ENCODE data around the gene ZNF385A. TPM values are rescaled to one million over a fixed set of nuclear protein-coding genes. Genes with fewer than 3 reads are reported as not detected.

Gene ZNF385A
- total and polyA plus RNA-seq, 2 of the 8 experiments (the other 6 are each of a cell fraction or from before 2014, with no cell fraction given) = 5.2 to 14.3 TPM

GRCh38 chr12:54421879-54422250 lies 37.3 kb upstream of the ZNF385A start:
- Histone ChIP-seq H2BK12ac (ENCODE audit: low read depth, low read length) (no peak overlapping the region), H3K9ac (replicated peaks in 1 of 4; ENCODE audit: extremely low read depth in 1 of 4, low read depth in 3 of 4, low read length in 3 of 4) (no peak overlapping the region), H4K20me1 (replicated peaks in 1 of 2; ENCODE audit: control insufficient read depth in 1 of 2, insufficient read depth in 2 of 2, low read length in 2 of 2) (no peaks in the 10 kb centered on the region), H3K14ac (ENCODE audit: insufficient read length) (no peak overlapping the region), H2BK5ac (ENCODE audit: low read depth, low read length) (no peak overlapping the region), H2BK120ac (replicated peaks; ENCODE audit: low read depth, low read length) (no peak overlapping the region), H2AK5ac (ENCODE audit: low read depth, low read length) (no peak overlapping the region), H3K18ac (ENCODE audit: extremely low read depth, low read length) (0 out of 2 replicates have a peak overlapping the region, but pooled peaks have one; percentile 9), H3K4me3 (ENCODE audit: extremely low read depth in 1 of 4, insufficient read depth in 2 of 4, low read depth in 3 of 4, low read length in 4 of 4) (no peak overlapping the region), H3K4me1 (replicated peaks in 1 of 4; ENCODE audit: control insufficient read depth in 3 of 4, insufficient read depth in 4 of 4, low read length in 3 of 4) (peaks cover 6 to 14% (median 9%) of the 10 kb centered on the region in 4 experiments), H2BK15ac (ENCODE audit: low read length) (no peak overlapping the region), H3K4me2 (ENCODE audit: insufficient read depth in 1 of 2, low read depth in 2 of 2, low read length in 2 of 2) (no peak overlapping the region), H3K9me3 (ENCODE audit: insufficient read depth in 2 of 2, low read depth in 1 of 2, low read length in 1 of 2) (no peaks in the 10 kb centered on the region), H2BK20ac (ENCODE audit: low read length) (no peak overlapping the region), H3K27me3 (replicated peaks in 1 of 4; ENCODE audit: control insufficient read depth in 3 of 4, extremely low read depth in 1 of 4, insufficient read depth in 3 of 4, low read length in 3 of 4) (peaks cover 0 to 26% (median 17%) of the 10 kb centered on the region in 4 experiments; a peak in 6 of 7 replicates), H4K91ac (replicated peaks; ENCODE audit: insufficient read length, low read length) (no peak overlapping the region), H4K8ac (ENCODE audit: extremely low read depth, insufficient read depth, low read length) (no peak overlapping the region), H3K23ac (ENCODE audit: insufficient read length) (no peak overlapping the region), H4K5ac (ENCODE audit: insufficient read length, low read depth, low read length) (no peak overlapping the region), H3K36me3 (ENCODE audit: control insufficient read depth in 2 of 4, insufficient read depth in 4 of 4, low read length in 3 of 4) (no peaks in the 10 kb centered on the region), H2AFZ (ENCODE audit: low read length) (no peak overlapping the region), H3K23me2 (ENCODE audit: low read depth, low read length) (peaks cover 5% of the 10 kb centered on the region), H3K27ac (ENCODE audit: low read depth, low read length) (no peak overlapping the region), H3K79me2 (ENCODE audit: control insufficient read depth in 1 of 2, insufficient read depth in 2 of 2, low read length in 2 of 2) (no peaks in the 10 kb centered on the region), H3K56ac (replicated peaks; ENCODE audit: insufficient read length, low read depth, low read length) (no peak overlapping the region), H3K4ac (replicated peaks; ENCODE audit: insufficient read length, low read depth, low read length) (no peak overlapping the region), H3K79me1 (ENCODE audit: low read depth, low read length) (no peaks in the 10 kb centered on the region)
- ChIA-PET POLR2A (ENCODE audit: partially characterized antibody) (interaction anchor here (0.9 to 1.5 kb wide), 2 partner anchors 9 to 22 kb away, joined by 3 to 4 read pairs; no protein-coding TSS in a partner anchor), CTCF (ENCODE audit: partially characterized antibody) (interaction anchor here (1.3 to 12.1 kb wide), 6 partner anchors 7 to 70 kb away, joined by 4 to 271 read pairs (median 46); partner anchors contain the start of gene ZNF385A)
- no peak for TF ChIP-seq TAF7 (optimal IDR thresholded peaks at IDR 0.05; ENCODE audit: borderline replicate concordance, low read depth, low read length)
- no peak for TF ChIP-seq ASH2L (IDR thresholded peaks at IDR 0.05; ENCODE audit: low read length)
- no peak for TF ChIP-seq EP300 (IDR thresholded peaks at IDR 0.05; ENCODE audit: borderline replicate concordance in 1 of 2, low read depth in 2 of 2, low read length in 2 of 2)
- no peak for TF ChIP-seq RBBP5 (IDR thresholded peaks at IDR 0.05; ENCODE audit: borderline replicate concordance, low read depth, low read length)
- no peak for TF ChIP-seq BACH1 (IDR thresholded peaks at IDR 0.05; ENCODE audit: low read length)
- no peak for TF ChIP-seq SIX5 (IDR thresholded peaks at IDR 0.05; ENCODE audit: low read depth, low read length)
- FAIRE-seq = no peak
- DNase-seq (ENCODE audit: low read depth in 1 of 2, low spot score in 2 of 2) = no peak
- WGBS, 2 experiments (ENCODE audit: extremely low coverage in 1 of 2, insufficient coverage in 1 of 2, insufficient read length in 1 of 2, insufficient replicate concordance in 2 of 2, low coverage in 1 of 2, low lambda C conversion rate in 2 of 2, missing lambda C conversion rate in 1 of 2) = 77% methylated on average over 2 of the region's 2 CpGs; no CpG with 5 or more reads in 1 of the 2 experiments
